HG03103 (cell line): Measurements from ENCODE around the gene DEFB125.
"Not testable (repeated sequence)": the region's sequence is repeated elsewhere in the genome, so short reads cannot be mapped to it uniquely, and the experiment has no call there.

Experiments used
- ATAC-seq: cut with Tn5 transposase; IDR thresholded peaks from one replicate; pipeline ENCODE4 v1.9.1; 2021; ENCODE audit warnings: low read depth; ENCODE audit not compliant: unreplicated experiment

Gene DEFB125, protein sequence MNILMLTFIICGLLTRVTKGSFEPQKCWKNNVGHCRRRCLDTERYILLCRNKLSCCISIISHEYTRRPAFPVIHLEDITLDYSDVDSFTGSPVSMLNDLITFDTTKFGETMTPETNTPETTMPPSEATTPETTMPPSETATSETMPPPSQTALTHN

DNA sequence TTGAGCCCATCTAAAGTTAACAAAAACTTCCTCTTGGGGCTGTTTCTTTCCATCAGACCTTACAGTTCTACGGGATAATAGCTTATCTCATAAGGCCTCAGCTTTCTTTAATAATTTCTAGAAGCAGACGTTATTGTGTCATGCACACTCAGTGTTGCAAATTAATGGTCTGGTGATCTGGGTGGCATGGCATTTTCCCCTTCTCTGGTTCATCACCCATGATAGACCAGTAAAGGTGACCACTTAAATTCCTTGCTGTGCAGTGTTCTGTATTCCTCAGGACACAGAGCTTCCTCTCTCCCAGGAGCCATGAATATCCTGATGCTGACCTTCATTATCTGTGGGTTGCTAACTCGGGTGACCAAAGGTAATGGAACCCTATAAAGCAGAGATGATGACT, at the start of gene DEFB125:
Gene DEFB125 (plus strand): TSS at position 272 of the 400 bp plus-strand sequence. CDS start 38 bp downstream, at position 310.
- no peak for ATAC-seq

GRCh38 chr20:60035-60918, 27.2 kb upstream of the DEFB125 start:
- ATAC-seq = no peak

DNA sequence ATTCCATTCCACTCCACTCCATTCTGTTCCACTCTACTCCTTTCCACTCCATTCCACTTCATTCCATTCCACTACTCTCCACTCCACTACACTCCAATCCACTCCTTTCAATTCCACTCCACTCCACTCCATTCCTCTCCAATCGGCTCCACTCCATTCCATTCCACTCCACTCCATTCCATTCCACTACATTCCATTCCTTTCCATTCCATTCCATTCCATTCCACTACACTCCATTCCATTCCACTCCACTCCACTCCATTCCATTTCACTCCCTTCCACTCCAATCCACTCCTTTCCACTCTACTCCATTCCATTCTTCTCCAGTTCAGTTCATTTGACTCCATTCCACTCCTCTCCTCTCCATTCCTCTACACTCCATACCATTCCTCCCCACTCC, 26.2 kb upstream of the DEFB125 start:
- no peak for ATAC-seq

DNA sequence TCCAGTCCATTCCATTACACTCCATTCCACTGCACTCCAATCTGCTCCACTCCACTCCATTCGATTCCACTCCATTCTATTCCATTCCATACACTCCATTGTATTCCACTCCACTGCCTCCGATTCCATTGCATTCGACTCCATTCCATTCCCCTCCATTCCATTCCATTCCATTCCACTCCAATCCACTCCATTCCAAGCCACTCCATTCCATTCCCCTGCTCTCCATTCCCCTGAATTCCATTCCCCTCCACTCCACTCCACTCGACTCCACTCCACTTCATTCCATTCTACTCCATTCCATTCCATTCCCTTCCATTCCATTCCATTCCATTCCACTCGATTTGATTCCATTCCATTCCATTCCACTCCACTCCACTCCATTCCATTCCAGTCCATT, 25.7 kb upstream of the DEFB125 start:
- ATAC-seq = no peak

- ATAC-seq = no peak
Observed at GRCh38 chr20:62487-62886, 25.0 kb upstream of the DEFB125 start.

- no peak for ATAC-seq
Observed at GRCh38 chr20:64026-64603, 23.4 kb upstream of the DEFB125 start.

DNA sequence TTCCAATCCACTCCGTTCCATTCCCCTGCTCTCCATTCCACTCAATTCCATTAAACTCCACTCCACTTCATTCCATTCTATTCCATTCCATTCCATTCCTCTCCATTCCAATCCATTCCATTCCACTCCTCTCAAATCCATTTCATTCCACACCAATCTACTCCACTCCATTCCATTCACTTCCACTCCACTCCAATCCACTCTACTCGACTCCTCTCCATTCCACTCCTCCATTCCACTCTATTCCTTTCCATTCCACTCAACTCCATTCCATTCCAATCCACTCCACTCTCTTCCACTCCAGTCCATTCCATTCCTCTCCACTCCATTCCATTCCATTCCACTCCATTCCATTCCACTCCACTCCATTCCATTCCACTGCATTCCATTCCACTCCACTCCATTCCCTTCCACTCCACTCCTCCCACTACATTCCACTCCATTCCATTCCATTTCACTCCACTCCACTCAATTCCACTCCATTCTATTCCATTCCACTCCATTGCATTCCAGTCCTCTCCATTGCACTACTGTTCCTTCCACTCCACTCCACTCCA, 22.6 kb upstream of the DEFB125 start:
- ATAC-seq = no peak

GRCh38 chr20:77231-77630, 10.2 kb upstream of the DEFB125 start:
- no peak for ATAC-seq

DNA sequence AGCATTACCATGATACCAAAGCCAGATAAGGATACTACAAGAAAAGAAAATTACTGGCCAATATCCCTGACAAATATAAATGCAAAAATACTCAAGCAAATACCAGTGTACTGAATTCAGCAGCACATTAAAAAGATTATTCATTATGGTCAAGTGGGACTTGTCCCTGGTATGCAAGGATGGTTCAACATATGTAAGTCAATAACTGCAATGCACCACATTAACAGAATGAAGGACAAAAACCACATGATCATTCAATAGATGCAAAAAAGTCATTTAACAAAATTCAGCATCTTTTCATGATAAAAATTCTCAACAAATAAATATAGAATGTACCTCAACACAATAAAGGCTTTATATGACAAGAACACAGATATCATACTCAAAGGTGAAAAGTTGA, 9.1 kb upstream of the DEFB125 start:
- ATAC-seq = no peak

GRCh38 chr20:79565-79964, 7.9 kb upstream of the DEFB125 start:
- no peak for ATAC-seq

DNA sequence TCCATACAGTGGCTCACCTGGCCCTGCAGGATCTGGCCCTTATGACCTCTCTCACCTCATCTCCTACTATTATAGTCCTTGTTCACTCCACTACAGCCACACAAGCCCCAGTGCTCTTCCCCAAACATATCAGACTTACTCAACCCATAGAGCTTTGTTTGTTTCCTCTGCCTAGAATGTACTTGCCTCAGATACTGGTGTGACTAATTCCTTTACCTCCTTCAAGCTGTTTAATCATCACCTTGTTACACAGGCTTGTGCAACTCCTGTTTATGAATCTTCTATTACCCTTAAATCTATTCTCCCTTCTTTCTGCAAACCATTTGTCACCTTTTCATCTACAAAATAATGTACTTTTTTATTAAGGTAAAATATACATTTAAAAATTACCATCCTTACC, 3.2 kb downstream of the DEFB125 start:
- ATAC-seq = no peak

GRCh38 chr20:93641-94040, 6.2 kb downstream of the DEFB125 start:
- ATAC-seq = no peak

DNA sequence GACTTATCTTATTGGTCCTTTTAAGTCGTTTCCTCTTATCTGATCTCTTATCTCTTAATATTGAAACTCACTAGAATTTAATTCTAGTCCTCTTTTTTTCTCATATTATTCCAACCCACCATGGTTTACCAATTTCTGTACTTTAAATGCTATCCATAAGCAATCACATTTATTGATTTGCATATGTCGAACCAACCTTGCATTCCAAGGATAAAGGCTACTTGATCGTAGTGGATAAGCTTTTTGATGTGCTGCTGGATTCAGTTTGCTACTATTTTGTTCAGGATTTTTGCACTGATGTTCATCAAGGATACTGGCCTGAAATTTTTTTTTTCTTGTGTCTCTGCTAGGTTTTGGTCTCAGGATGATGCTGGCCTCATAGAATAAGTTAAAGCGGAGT, 7.7 kb downstream of the DEFB125 start:
- ATAC-seq = no peak

DNA sequence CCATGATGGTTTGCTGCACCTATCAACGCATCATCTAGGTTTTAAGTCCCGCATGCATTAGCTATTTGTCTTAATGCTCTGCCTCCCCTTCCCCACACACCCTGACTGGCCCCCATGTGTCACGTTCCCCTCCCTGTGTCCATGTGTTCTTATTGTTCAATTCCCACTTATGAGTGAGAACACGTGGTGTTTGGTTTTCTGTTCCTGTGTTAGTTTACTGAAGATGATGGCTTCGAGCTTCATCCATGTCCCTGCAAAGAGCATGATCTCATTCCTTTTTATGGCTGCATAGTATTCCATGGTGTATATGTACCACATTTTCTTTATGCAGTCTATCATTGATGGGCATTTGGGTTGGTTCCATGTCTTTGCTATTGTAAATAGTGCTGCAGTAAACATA, 10.2 kb downstream of the DEFB125 start:
- ATAC-seq = not testable (repeated sequence)

DNA sequence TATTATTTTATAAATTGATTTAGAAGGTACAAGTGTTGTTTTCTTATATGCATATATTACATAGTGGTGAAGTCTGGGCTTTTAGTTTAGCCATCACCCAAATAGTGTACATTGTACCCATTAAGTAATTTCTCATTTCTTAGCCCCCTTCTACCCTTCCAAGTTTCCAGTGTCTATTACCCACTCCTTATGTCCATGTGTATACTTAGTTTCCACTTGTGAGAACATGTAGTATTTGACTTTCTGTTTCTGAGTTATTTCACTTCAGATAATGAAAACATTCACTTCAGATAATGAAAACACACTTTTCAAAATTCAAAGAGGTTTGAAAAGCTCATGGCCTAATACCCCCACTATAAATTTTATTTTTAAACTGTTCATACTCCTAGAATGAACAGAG, 14.5 kb downstream of the DEFB125 start:
- ATAC-seq = no peak

- ATAC-seq = no peak
Observed at GRCh38 chr20:103456-103855, 16.0 kb downstream of the DEFB125 start.

- ATAC-seq = no peak
Observed at GRCh38 chr20:112396-112795, 24.9 kb downstream of the DEFB125 start.

DNA sequence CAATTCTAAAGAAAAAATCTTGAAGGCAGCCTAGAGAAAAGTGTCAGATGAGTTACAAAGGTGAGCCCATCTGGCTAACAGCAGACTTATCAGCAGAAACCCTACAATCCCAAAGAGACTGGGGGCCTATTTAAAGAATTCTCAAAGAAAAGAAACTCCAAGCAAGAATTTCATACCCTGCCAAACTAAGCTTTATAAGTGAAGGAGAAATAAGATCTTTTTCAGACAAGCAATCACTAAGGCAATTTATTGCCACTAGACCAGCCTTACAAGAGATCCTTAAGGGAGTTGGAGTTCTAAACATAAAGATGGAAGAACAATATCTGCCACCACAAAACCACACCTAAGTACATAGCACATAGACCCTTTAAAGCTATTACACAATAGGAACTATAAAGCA, 30.0 kb downstream of the DEFB125 start:
- no peak for ATAC-seq

- ATAC-seq = not testable (repeated sequence)
Observed at GRCh38 chr20:129786-130323, 42.4 kb downstream of the DEFB125 start.

DNA sequence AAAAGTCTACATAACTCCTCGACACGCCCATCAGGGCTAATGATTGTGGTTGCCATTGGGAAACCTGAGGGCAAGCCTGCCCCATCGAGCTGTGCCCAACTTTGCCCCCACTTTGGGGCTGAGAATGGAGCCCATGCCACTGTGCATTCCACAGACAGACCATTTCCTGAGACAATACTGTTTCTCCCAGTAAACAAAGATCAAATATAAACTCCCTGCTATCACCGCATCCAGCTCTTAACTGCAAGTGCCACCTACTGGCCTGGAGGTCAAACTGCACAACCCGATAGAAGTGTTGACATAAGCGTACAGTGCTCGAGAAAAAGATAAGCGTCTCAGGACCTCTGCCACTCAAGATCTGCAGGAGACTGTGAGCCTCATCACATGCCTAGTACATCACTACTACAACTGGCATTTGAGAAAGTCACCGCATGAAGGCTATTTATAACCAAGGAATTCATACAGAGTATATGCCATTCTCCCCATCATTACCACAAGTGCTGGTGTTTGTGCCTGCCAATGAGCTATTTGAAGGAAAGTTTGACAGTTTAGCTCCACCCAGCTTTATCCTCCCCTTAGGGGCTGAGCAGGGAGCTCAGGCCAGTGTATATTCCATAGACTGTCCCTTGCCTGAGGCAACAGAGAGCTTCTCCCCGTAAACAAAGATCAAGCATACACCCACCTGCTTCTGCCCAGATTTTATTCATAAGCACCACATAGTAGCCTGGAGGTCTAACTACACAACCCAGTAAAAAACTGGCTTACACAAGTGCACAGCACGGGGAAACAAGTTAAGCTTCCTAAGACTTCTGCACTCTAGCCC, 50.4 kb downstream of the DEFB125 start:
- no peak for ATAC-seq
